ENCODE measurements around the gene MZB1.
A peak's percentile ranks its signal among the peaks of the same experiment; 100 is the strongest.
"Not testable (repeated sequence)": the region's sequence is repeated elsewhere in the genome, so short reads cannot be mapped to it uniquely, and the experiment has no call there.

Gene MZB1

GRCh38 chr5:139378101-139378825 lies 11.4 kb downstream of the MZB1 start:
- no peak for DNase-seq (ENCODE audit: low spot score)

DNA sequence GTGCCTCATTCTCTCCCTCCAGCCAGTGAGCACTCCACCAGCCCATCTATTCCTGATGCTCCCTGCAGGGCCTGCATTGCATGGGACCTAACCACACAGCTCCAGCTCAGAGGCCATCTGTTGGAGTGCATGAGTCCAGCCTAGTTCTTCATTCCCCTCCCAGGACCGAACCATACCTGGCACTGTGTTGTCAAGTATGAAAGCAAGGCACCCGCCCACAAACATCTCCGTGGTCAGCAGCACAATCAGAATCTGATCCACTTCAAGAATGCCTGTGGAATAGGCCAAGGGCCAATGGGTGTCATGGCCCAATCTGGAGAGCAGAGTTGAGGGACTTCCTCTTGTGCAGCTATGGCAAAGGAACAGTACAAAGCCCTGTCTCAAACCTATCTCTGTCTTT lies 12.5 kb downstream of the MZB1 start:
- DNase-seq (ENCODE audit: low spot score) = no peak

GRCh38 chr5:139376364-139376763 lies 13.3 kb downstream of the MZB1 start:
- no peak for DNase-seq (ENCODE audit: low spot score)

GRCh38 chr5:139374909-139375308 lies 14.8 kb downstream of the MZB1 start:
- DNase-seq (ENCODE audit: low spot score) = no peak

- no peak for DNase-seq (ENCODE audit: low spot score)
These were observed 18.0 kb downstream of the MZB1 start for GRCh38 chr5:139371482-139372435.

DNA sequence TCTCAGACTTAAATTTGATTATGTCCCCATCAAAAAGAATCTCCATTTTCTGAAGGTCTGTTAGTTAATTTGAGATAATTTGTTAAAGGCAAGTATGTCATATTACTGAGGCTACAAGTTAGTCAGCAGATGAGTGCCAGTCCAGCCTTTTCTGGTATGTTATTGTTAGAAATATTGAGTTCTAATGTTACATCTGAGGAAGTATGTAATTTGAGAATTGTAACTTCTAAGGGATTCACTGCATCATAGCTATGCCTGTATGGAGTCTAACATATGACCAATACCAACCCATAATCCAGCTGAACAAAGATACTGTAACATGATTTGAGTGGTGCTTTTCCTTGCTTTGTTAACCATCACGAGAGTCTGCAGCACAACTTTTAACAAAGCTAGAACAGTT lies 20.5 kb downstream of the MZB1 start:
- DNase-seq (ENCODE audit: low spot score) = no peak

DNA sequence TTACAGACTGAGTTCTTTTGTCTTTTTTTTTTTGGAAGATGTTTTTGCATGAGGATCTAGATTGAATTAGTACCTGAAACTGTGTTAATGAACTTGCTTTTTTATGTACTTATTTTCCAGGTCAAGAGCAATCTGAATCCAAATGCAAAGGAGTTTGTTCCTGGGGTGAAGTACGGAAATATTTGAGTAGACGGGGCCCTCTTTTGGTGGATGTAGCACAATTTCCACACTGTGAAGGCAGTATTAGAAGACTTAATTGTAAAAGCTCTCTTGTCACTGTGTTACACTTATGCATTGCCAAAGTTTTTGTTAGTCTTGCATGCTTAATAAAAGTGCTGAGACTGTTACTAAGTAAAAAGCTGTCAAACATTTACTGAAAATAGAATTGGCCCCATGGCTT lies 21.1 kb downstream of the MZB1 start:
- DNase-seq (ENCODE audit: low spot score) = no peak

DNA sequence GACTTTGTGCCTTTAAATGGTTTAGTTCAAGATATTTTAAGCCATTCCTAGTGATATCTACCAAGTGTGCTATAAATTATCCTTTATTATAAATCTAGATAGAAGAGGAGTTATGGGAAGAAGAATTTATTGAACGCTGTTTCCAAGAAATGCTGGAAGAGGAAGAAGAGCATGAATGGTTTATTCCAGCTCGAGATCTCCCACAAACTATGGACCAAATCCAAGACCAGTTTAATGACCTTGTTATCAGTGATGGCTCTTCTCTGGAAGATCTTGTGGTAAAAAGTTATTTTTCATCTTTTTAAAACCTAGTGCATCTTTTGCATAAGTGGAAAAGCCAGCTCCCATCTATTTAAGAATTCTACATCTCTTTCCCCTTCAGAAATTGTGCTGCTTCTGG lies 25.2 kb downstream of the MZB1 start:
- no peak for DNase-seq (ENCODE audit: low spot score)

- DNase-seq (ENCODE audit: low spot score) = no peak
These were observed 25.8 kb downstream of the MZB1 start for GRCh38 chr5:139363937-139364336.

DNA sequence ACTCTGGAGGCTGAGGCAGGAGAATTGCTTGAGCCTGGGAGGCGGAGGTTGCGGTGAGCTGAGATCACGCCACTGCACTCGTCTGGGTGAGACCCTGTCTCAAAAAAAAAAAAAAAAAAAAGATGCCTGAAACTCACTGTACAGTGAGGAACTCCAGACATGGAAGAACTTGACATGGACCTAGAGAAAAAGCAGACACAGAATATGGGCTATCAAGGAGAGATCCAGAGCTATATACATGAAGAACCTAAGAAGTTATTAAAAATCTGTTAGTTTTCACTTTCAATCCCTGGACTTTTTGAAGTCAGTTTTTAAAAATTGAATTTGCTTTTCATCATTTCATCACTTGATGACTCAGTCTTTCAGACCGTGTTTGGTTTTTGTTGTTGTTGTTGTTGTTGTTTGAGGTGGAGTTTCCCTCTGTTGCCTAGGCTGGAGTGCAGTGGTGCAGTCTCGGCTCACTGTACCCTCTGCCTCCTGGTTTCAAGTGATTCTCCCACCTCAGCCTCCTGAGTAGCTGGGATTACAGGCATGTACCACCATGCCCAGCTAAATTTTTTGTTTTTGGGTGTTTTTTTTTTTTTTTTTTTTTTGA lies 27.8 kb downstream of the MZB1 start:
- no peak for DNase-seq (ENCODE audit: low spot score)

DNA sequence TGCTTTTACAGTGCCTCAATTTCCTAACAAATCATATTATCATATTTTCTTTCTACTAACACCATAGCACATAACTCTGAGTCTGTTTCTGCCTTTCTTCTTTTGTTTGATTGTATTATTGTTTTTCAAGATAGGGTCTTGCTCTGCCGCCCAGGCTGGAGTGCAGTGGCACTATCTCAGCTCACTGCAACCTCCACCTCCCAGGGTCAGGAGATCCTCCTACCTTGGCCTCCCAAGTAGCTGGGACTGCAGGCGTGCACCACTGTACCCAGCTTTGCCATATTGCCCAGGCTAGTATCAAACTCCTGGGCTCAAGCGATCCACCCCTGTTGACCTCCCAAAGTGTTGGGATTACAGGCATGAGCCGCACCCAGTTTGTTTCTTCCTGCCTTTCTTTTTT lies 29.3 kb downstream of the MZB1 start:
- DNase-seq (ENCODE audit: low spot score) = no peak

GRCh38 chr5:139358064-139358463 lies 31.6 kb downstream of the MZB1 start:
- DNase-seq (ENCODE audit: low spot score) = no peak

DNA sequence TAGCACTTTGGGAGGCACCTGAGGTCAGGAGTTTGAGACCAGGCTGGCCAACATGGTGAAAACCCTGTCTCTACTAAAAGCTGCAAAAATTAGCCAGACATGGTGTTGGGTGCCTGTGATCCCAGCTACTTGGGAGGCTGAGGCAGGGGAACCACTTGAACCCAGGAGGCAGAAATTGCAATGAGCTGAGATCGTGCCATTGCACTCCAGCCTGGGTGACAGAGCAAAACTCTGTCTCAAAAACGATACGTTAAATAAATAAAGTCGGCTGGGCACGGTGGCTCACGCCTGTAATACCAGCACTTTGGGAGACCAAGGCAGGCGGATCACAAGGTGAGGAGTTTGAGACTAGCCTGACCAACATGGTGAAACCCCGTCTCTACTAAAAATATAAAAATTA lies 33.8 kb downstream of the MZB1 start:
- not testable (repeated sequence) for DNase-seq (ENCODE audit: low spot score)

- DNase-seq (ENCODE audit: low spot score) = no peak
These were observed 35.5 kb downstream of the MZB1 start for GRCh38 chr5:139354186-139354585.

DNA sequence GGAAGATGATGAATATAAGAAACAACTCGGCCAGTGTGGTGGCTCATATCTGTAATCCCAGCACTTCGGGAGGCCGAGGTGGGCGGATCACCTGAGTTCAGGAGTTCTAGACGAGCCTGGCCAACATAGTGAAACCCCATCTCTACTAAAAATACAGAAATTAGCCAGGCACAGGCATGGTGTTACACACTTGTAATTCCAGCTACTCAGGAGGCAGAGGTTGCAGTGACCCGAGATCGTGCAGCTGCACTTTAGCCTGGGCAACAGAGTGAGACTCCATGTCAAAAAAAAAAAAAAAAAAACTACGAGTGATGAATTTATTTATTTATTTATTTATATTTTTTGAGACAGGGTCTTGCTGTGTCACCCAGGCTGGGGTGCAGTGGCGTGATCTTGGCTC lies 41.9 kb downstream of the MZB1 start:
- DNase-seq (ENCODE audit: low spot score) = not testable (repeated sequence)

GRCh38 chr5:139345442-139345841 lies 44.3 kb downstream of the MZB1 start:
- not testable (repeated sequence) for DNase-seq (ENCODE audit: low spot score)

- DNase-seq (ENCODE audit: low spot score) = no peak
These were observed 45.5 kb downstream of the MZB1 start for GRCh38 chr5:139344177-139344576.

- DNase-seq (ENCODE audit: low spot score) = no peak
These were observed 46.2 kb downstream of the MZB1 start for GRCh38 chr5:139343476-139343875.

DNA sequence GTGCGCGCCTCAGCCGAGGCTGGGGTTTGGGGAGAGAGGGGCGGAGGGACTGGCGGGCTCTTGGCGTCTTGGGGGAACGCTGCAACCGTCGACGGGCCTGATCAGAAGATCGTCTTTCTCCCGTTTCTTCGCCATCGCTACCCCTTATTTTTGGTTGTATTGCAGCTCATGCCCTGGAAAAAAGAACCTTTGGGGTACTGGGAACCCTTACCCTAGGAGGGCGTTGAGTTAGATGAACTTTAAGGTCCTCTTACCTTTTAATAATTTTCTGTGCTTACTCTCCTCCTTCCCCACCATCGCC lies 47.3 kb downstream of the MZB1 start:
- DNase-seq (ENCODE audit: low spot score) = no peak

- DNase-seq (ENCODE audit: low spot score) = peak; percentile 98
These were observed 47.9 kb downstream of the MZB1 start, which contains the start of gene PAIP2 for GRCh38 chr5:139341689-139342422. TSS of gene PAIP2 (plus strand) at chr5:139341854. CDS start at chr5:139363785, 21,931 bp downstream.

GRCh38 chr5:139341187-139341688 lies 48.5 kb downstream of the MZB1 start:
- no peak for DNase-seq (ENCODE audit: low spot score)

GRCh38 chr5:139340051-139340450 lies 49.7 kb downstream of the MZB1 start:
- DNase-seq (ENCODE audit: low spot score) = no peak
